Gastrocnemius medialis (tissue), 4 donors: ENCODE measurements around the gene BATF2. TPM values are rescaled to one million over a fixed set of nuclear protein-coding genes. Genes with fewer than 3 reads are reported as not detected.

Source experiments
- ATAC-seq, 2 donors: fragments of 150-250 bp; one replicate each; pipeline ENCODE4 v1.9.1; 2016
- DNase-seq, 2 donors: peaks; one replicate each; pipeline ENCODE4 v3.0.0-alpha.2; 2019
- H3K27ac ChIP-seq, 4 donors: fragments of 200-600 bp; sonication (generic); 1 replicate in 1 of 4; 2 replicates in 3 of 4; pipeline ENCODE4 v1.5.1; 2016 to 2018; ENCODE audit warnings: mild to moderate bottlenecking in 2 of 4, moderate library complexity in 1 of 4
- H3K27me3 ChIP-seq, 3 donors: fragments of 200-600 bp; sonication (generic) in 2 of 3; 1 replicate in 1 of 3; 2 replicates in 2 of 3; pipeline versions ENCODE4 v1.5.1 to v1.6.0; 2016 to 2019; ENCODE audit warnings: mild to moderate bottlenecking in 1 of 3, moderate library complexity in 1 of 3
- H3K36me3 ChIP-seq, 2 donors: fragments of 200-600 bp; sonication (generic) in 1 of 2; one replicate each; pipeline ENCODE4 v1.5.1; 2017 to 2018
- H3K4me1 ChIP-seq, 2 donors: fragments of 200-600 bp; sonication (generic) in 1 of 2; one replicate each; pipeline ENCODE4 v1.5.1; 2016 to 2017; ENCODE audit warnings: mild to moderate bottlenecking in 2 of 2
- H3K4me3 ChIP-seq, 4 donors: fragments of 200-600 bp; sonication (generic) in 3 of 4; 1 replicate in 1 of 4; 2 replicates in 3 of 4; pipeline ENCODE4 v1.5.1; 2016 to 2019; ENCODE audit warnings: mild to moderate bottlenecking in 2 of 4
- H3K9me3 ChIP-seq, 3 donors: fragments of 200-600 bp; sonication (generic) in 2 of 3; 1 replicate in 1 of 3; 2 replicates in 2 of 3; pipeline ENCODE4 v1.5.1; 2016 to 2019
- POLR2A ChIP-seq, 2 donors: fragments of 450-650 bp; IDR thresholded peaks; one replicate each; pipeline ENCODE4 v1.6.1; 2017; ENCODE audit warnings: antibody characterized with exemption in 2 of 2, mild to moderate bottlenecking in 2 of 2, moderate library complexity in 2 of 2
- in situ Hi-C, 4 donors: fragments of 200-750 bp; cut with MboI; loops; one replicate each; pipeline versions ENCODE4 v1.15.0 to v1.8.0; 2017; ENCODE audit warnings: low sequenced_read_pairs in 4 of 4
- intact Hi-C: fragments of 100-400 bp; cut with DNase I; formaldehyde crosslinking; loops from one replicate; pipeline ENCODE4 v1.15.1; 2023; ENCODE audit warnings: low total_unique reads
- total RNA-seq, 4 donors: library from RNA; depleted of rRNA; stranded (reverse); fragments of >200 nt; gene quantifications; one replicate each; pipeline versions ENCODE4 v1.1.0 to v1.2.3, GENCODE V29; 2016
- TF ChIP-seq, protein P1 (sequence below), 5 experiments: fragments of 450-650 bp in 3 of 5; fragments of 200-600 bp in 2 of 5; sonication (generic) in 2 of 5; IDR thresholded peaks in 4 of 5; conservative IDR thresholded peaks in 1 of 5; 1 replicate in 4 of 5; 2 replicates in 1 of 5; pipeline ENCODE4 v1.5.1; 2016 to 2019; ENCODE audit warnings: antibody characterized with exemption in 5 of 5, mild to moderate bottlenecking in 3 of 5, moderate library complexity in 3 of 5

The BATF2 gene
- total RNA-seq, 4 donors from 2014 or later: 0.97 to 3.3 (median 2.3) TPM

- H3K4me1 ChIP-seq: no peaks in the 10 kb centered on the region
- DNase-seq: no peak
- intact Hi-C loops (no loop called here), in situ Hi-C loops (no loop called here)
- no peak overlapping the region for H3K27ac ChIP-seq
- no peaks in the 10 kb centered on the region for H3K9me3 ChIP-seq
- H3K27me3 ChIP-seq: no peaks in the 10 kb centered on the region
- H3K36me3 ChIP-seq: no peaks in the 10 kb centered on the region
- TF ChIP-seq, protein P1, sequence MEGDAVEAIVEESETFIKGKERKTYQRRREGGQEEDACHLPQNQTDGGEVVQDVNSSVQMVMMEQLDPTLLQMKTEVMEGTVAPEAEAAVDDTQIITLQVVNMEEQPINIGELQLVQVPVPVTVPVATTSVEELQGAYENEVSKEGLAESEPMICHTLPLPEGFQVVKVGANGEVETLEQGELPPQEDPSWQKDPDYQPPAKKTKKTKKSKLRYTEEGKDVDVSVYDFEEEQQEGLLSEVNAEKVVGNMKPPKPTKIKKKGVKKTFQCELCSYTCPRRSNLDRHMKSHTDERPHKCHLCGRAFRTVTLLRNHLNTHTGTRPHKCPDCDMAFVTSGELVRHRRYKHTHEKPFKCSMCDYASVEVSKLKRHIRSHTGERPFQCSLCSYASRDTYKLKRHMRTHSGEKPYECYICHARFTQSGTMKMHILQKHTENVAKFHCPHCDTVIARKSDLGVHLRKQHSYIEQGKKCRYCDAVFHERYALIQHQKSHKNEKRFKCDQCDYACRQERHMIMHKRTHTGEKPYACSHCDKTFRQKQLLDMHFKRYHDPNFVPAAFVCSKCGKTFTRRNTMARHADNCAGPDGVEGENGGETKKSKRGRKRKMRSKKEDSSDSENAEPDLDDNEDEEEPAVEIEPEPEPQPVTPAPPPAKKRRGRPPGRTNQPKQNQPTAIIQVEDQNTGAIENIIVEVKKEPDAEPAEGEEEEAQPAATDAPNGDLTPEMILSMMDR (IDR thresholded peaks at IDR 0.05 in 4 of 5, conservative IDR thresholded peaks at IDR 0.05 in 1 of 5): no peak
- no peak for TF ChIP-seq POLR2A (IDR thresholded peaks at IDR 0.05)
- no peak for ATAC-seq
- no peak overlapping the region for H3K4me3 ChIP-seq
These were observed 5.9 kb upstream of the BATF2 start for GRCh38 chr11:65002706-65003105.

GRCh38 chr11:64999478-64999877 lies 2.7 kb upstream of the BATF2 start:
- intact Hi-C loops: loop anchor here (5.0 kb wide), 2 partner anchors 152 to 188 kb away; no protein-coding TSS in a partner anchor

DNA sequence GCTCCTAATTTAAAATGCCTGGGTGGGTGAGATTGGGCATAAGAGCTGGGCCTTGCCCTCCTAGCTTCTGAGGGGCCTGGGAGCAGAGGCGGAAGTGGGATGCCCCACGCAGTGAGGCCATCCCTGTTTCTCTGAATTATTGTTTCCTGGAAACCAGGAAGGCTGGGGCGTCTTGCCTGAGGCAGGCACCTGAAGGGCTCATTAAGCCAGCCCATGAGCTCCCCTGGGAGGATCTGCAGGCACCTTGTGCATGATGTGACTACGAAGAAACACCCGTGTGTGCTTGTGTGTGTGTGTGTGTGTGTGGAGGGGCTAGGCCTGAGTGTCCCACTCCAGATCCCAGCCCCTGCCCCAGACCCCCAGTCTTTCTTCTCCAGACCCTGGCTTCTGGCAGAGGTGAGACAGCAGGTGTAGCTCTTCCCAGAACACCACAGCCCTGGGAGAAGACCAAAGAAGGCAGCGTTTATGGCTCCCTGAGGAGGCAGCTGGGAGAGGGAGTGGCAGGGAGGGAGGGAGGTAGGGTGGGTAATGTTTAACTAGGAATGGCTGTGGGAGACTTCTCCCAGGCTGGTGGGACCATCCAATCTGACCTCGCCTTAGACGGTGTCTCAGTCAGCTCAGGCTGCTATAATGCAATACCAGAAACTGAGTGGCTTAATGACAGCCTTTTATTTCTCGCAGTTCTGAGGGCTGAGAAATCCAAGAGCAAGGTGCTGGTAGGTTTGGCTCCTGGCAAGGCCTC lies 2.1 kb upstream of the BATF2 start:
- H3K4me3 ChIP-seq: no peak overlapping the region
- in situ Hi-C loops (no loop called here), intact Hi-C loops (loop anchor here (5.0 kb wide), 2 partner anchors 152 to 188 kb away; no protein-coding TSS in a partner anchor)
- H3K27ac ChIP-seq: no peak overlapping the region
- ATAC-seq (no peak), DNase-seq (no peak)
- no peaks in the 10 kb centered on the region for H3K36me3 ChIP-seq
- TF ChIP-seq POLR2A (IDR thresholded peaks at IDR 0.05): no peak
- TF ChIP-seq, protein P1 (IDR thresholded peaks at IDR 0.05 in 4 of 5, conservative IDR thresholded peaks at IDR 0.05 in 1 of 5): no peak
- no peaks in the 10 kb centered on the region for H3K9me3 ChIP-seq
- peaks cover 9 to 18% of the 10 kb centered on the region in 2 donors for H3K4me1 ChIP-seq
- H3K27me3 ChIP-seq: no peaks in the 10 kb centered on the region

More at GRCh38 chr11:64999478-64999877, 2.7 kb upstream of the BATF2 start:
- Histone ChIP-seq H3K36me3 (no peaks in the 10 kb centered on the region), H3K27ac (no peak overlapping the region), H3K27me3 (no peaks in the 10 kb centered on the region), H3K4me1 (peaks cover 9 to 18% of the 10 kb centered on the region in 2 donors), H3K4me3 (no peak overlapping the region), H3K9me3 (no peaks in the 10 kb centered on the region)
- in situ Hi-C loops: no loop called here
- TF ChIP-seq, protein P1 (IDR thresholded peaks at IDR 0.05 in 4 of 5, conservative IDR thresholded peaks at IDR 0.05 in 1 of 5): no peak
- TF ChIP-seq POLR2A (IDR thresholded peaks at IDR 0.05): no peak
- DNase-seq (no peak), ATAC-seq (no peak)

DNA sequence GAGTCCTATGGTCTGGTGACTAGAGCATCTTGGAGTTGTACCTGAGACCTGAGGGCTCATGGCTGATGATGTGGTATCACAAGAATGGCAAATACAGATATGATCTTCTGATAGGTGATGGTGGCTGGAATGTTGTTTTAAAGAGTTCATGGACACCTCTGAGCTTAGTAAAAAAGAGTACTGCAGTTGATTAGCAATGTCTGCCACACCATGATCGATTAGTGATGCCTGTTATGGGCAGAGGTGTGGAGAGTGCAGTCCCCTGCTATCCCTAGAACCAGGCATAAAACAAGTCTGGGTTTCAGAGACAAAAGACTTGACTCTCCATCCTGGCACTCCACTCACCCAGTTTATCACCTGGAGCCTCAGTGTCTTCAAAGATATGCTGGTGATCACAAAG lies 1.4 kb upstream of the BATF2 start:
- in situ Hi-C loops: no loop called here
- intact Hi-C loops: loop anchor here (5.0 kb wide), 2 partner anchors 151 to 189 kb away; no protein-coding TSS in a partner anchor
- no peaks in the 10 kb centered on the region for H3K9me3 ChIP-seq
- DNase-seq (no peak), ATAC-seq (no peak)
- H3K27ac ChIP-seq: no peak overlapping the region
- H3K27me3 ChIP-seq: no peaks in the 10 kb centered on the region
- peaks cover 9 to 18% of the 10 kb centered on the region in 2 donors for H3K4me1 ChIP-seq
- H3K36me3 ChIP-seq: no peaks in the 10 kb centered on the region
- H3K4me3 ChIP-seq: no peak overlapping the region
- TF ChIP-seq, protein P1 (IDR thresholded peaks at IDR 0.05 in 4 of 5, conservative IDR thresholded peaks at IDR 0.05 in 1 of 5): no peak
- TF ChIP-seq POLR2A (IDR thresholded peaks at IDR 0.05): no peak
